ENCODE results near the gene TUFT1.
A peak's percentile ranks its signal among the peaks of the same experiment; 100 is the strongest.

Gene TUFT1

GRCh38 chr1:151504252-151504651 is 35.9 kb upstream of the TUFT1 start:
- no peaks in the 10 kb centered on the region for H3K4me1 ChIP-seq (ENCODE audit: control insufficient read depth, insufficient read depth, low read length)
- no peaks in the 10 kb centered on the region for H3K27me3 ChIP-seq (ENCODE audit: control insufficient read depth, insufficient read depth, low read length)
- H3K9ac ChIP-seq (ENCODE audit: low read length) = no peak overlapping the region
- H3K4me3 ChIP-seq (ENCODE audit: low read length) = no peak overlapping the region
- H3K27ac ChIP-seq (ENCODE audit: low read depth, low read length) = no peak overlapping the region
- H3K36me3 ChIP-seq (ENCODE audit: control insufficient read depth, insufficient read depth, low read length) = no peaks in the 10 kb centered on the region

GRCh38 chr1:151504759-151505158 is 35.4 kb upstream of the TUFT1 start:
- H3K36me3 ChIP-seq (ENCODE audit: control insufficient read depth, insufficient read depth, low read length) = no peaks in the 10 kb centered on the region
- no peak overlapping the region for H3K4me3 ChIP-seq (ENCODE audit: low read length)
- H3K27ac ChIP-seq (ENCODE audit: low read depth, low read length) = no peak overlapping the region
- H3K27me3 ChIP-seq (ENCODE audit: control insufficient read depth, insufficient read depth, low read length) = no peaks in the 10 kb centered on the region
- no peaks in the 10 kb centered on the region for H3K4me1 ChIP-seq (ENCODE audit: control insufficient read depth, insufficient read depth, low read length)
- no peak overlapping the region for H3K9ac ChIP-seq (ENCODE audit: low read length)

- H3K4me3 ChIP-seq (ENCODE audit: low read length) = no peak overlapping the region
- peaks cover 4% of the 10 kb centered on the region for H3K27me3 ChIP-seq (ENCODE audit: control insufficient read depth, insufficient read depth, low read length)
- no peaks in the 10 kb centered on the region for H3K36me3 ChIP-seq (ENCODE audit: control insufficient read depth, insufficient read depth, low read length)
- H3K4me1 ChIP-seq (ENCODE audit: control insufficient read depth, insufficient read depth, low read length) = peaks cover 6% of the 10 kb centered on the region
- H3K9ac ChIP-seq (ENCODE audit: low read length) = no peak overlapping the region
- no peak overlapping the region for H3K27ac ChIP-seq (ENCODE audit: low read depth, low read length)
These were observed 31.3 kb upstream of the TUFT1 start for GRCh38 chr1:151508833-151509232.

GRCh38 chr1:151509350-151510019 is 30.6 kb upstream of the TUFT1 start:
- Histone ChIP-seq H3K4me1 (ENCODE audit: control insufficient read depth, insufficient read depth, low read length) (peaks cover 6% of the 10 kb centered on the region), H3K9ac (ENCODE audit: low read length) (no peak overlapping the region), H3K27ac (ENCODE audit: low read depth, low read length) (no peak overlapping the region), H3K4me3 (ENCODE audit: low read length) (no peak overlapping the region), H3K36me3 (ENCODE audit: control insufficient read depth, insufficient read depth, low read length) (no peaks in the 10 kb centered on the region), H3K27me3 (ENCODE audit: control insufficient read depth, insufficient read depth, low read length) (peaks cover 4% of the 10 kb centered on the region)

- H3K9ac ChIP-seq (ENCODE audit: low read length) = no peak overlapping the region
- no peak overlapping the region for H3K4me3 ChIP-seq (ENCODE audit: low read length)
- H3K36me3 ChIP-seq (ENCODE audit: control insufficient read depth, insufficient read depth, low read length) = no peaks in the 10 kb centered on the region
- peaks cover 6% of the 10 kb centered on the region for H3K4me1 ChIP-seq (ENCODE audit: control insufficient read depth, insufficient read depth, low read length)
- H3K27ac ChIP-seq (ENCODE audit: low read depth, low read length) = no peak overlapping the region
- peaks cover 4% of the 10 kb centered on the region for H3K27me3 ChIP-seq (ENCODE audit: control insufficient read depth, insufficient read depth, low read length)
These were observed 30.1 kb upstream of the TUFT1 start for GRCh38 chr1:151510020-151510405.

GRCh38 chr1:151510614-151510956 is 29.5 kb upstream of the TUFT1 start:
- Histone ChIP-seq H3K27ac (ENCODE audit: low read depth, low read length) (peak overlapping the region; percentile 66), H3K36me3 (ENCODE audit: control insufficient read depth, insufficient read depth, low read length) (no peaks in the 10 kb centered on the region)

GRCh38 chr1:151510957-151511635 is 29.0 kb upstream of the TUFT1 start, which contains the start of gene CGN:
CGN (plus strand) TSS chr1:151511387; CDS start chr1:151518520, 7,133 bp downstream.
- peak within 1 kb of the TSS; percentile 64 for H3K9ac ChIP-seq (ENCODE audit: low read length)
- H3K36me3 ChIP-seq (ENCODE audit: control insufficient read depth, insufficient read depth, low read length) = no peaks in the 10 kb centered on the region
- peak within 1 kb of the TSS; percentile 66 for H3K27ac ChIP-seq (ENCODE audit: low read depth, low read length)
- H3K4me1 ChIP-seq (ENCODE audit: control insufficient read depth, insufficient read depth, low read length) = peaks cover 6% of the 10 kb centered on the region
- H3K4me3 ChIP-seq (ENCODE audit: low read length) = peak within 1 kb of the TSS; percentile 88
- peaks cover 4% of the 10 kb centered on the region for H3K27me3 ChIP-seq (ENCODE audit: control insufficient read depth, insufficient read depth, low read length)

More at GRCh38 chr1:151510614-151510956, 29.5 kb upstream of the TUFT1 start:
- Histone ChIP-seq H3K4me3 (ENCODE audit: low read length) (peak overlapping the region; percentile 88), H3K27me3 (ENCODE audit: control insufficient read depth, insufficient read depth, low read length) (peaks cover 4% of the 10 kb centered on the region), H3K9ac (ENCODE audit: low read length) (peak overlapping the region; percentile 58), H3K4me1 (ENCODE audit: control insufficient read depth, insufficient read depth, low read length) (peaks cover 6% of the 10 kb centered on the region)

GRCh38 chr1:151511636-151512215 is 28.4 kb upstream of the TUFT1 start:
- Histone ChIP-seq H3K27me3 (ENCODE audit: control insufficient read depth, insufficient read depth, low read length) (peaks cover 4% of the 10 kb centered on the region), H3K4me1 (ENCODE audit: control insufficient read depth, insufficient read depth, low read length) (peaks cover 6% of the 10 kb centered on the region), H3K36me3 (ENCODE audit: control insufficient read depth, insufficient read depth, low read length) (no peaks in the 10 kb centered on the region), H3K9ac (ENCODE audit: low read length) (peak overlapping the region; percentile 64), H3K4me3 (ENCODE audit: low read length) (peak overlapping the region; percentile 88), H3K27ac (ENCODE audit: low read depth, low read length) (peak overlapping the region; percentile 37)

GRCh38 chr1:151512326-151512725 is 27.8 kb upstream of the TUFT1 start:
- H3K27me3 ChIP-seq (ENCODE audit: control insufficient read depth, insufficient read depth, low read length) = peaks cover 4% of the 10 kb centered on the region
- peaks cover 6% of the 10 kb centered on the region for H3K4me1 ChIP-seq (ENCODE audit: control insufficient read depth, insufficient read depth, low read length)
- no peaks in the 10 kb centered on the region for H3K36me3 ChIP-seq (ENCODE audit: control insufficient read depth, insufficient read depth, low read length)
- H3K27ac ChIP-seq (ENCODE audit: low read depth, low read length) = no peak overlapping the region
- H3K9ac ChIP-seq (ENCODE audit: low read length) = peak overlapping the region; percentile 64
- peak overlapping the region; percentile 88 for H3K4me3 ChIP-seq (ENCODE audit: low read length)

GRCh38 chr1:151512801-151513625 is 27.1 kb upstream of the TUFT1 start:
- H3K27ac ChIP-seq (ENCODE audit: low read depth, low read length) = no peak overlapping the region
- peak overlapping the region; percentile 64 for H3K9ac ChIP-seq (ENCODE audit: low read length)
- H3K36me3 ChIP-seq (ENCODE audit: control insufficient read depth, insufficient read depth, low read length) = no peaks in the 10 kb centered on the region
- peaks cover 6% of the 10 kb centered on the region for H3K4me1 ChIP-seq (ENCODE audit: control insufficient read depth, insufficient read depth, low read length)
- H3K27me3 ChIP-seq (ENCODE audit: control insufficient read depth, insufficient read depth, low read length) = peaks cover 4% of the 10 kb centered on the region
- peak overlapping the region; percentile 88 for H3K4me3 ChIP-seq (ENCODE audit: low read length)

GRCh38 chr1:151513626-151514121 is 26.4 kb upstream of the TUFT1 start:
- Histone ChIP-seq H3K4me3 (ENCODE audit: low read length) (no peak overlapping the region), H3K27ac (ENCODE audit: low read depth, low read length) (no peak overlapping the region), H3K9ac (ENCODE audit: low read length) (no peak overlapping the region), H3K4me1 (ENCODE audit: control insufficient read depth, insufficient read depth, low read length) (peaks cover 6% of the 10 kb centered on the region), H3K27me3 (ENCODE audit: control insufficient read depth, insufficient read depth, low read length) (peaks cover 4% of the 10 kb centered on the region), H3K36me3 (ENCODE audit: control insufficient read depth, insufficient read depth, low read length) (no peaks in the 10 kb centered on the region)

GRCh38 chr1:151514366-151514765 is 25.7 kb upstream of the TUFT1 start:
- H3K4me1 ChIP-seq (ENCODE audit: control insufficient read depth, insufficient read depth, low read length) = peaks cover 6% of the 10 kb centered on the region
- H3K36me3 ChIP-seq (ENCODE audit: control insufficient read depth, insufficient read depth, low read length) = no peaks in the 10 kb centered on the region
- H3K27me3 ChIP-seq (ENCODE audit: control insufficient read depth, insufficient read depth, low read length) = peaks cover 4% of the 10 kb centered on the region
- H3K4me3 ChIP-seq (ENCODE audit: low read length) = peak overlapping the region; percentile 6
- no peak overlapping the region for H3K27ac ChIP-seq (ENCODE audit: low read depth, low read length)
- no peak overlapping the region for H3K9ac ChIP-seq (ENCODE audit: low read length)
